Testis (tissue), 2 donors: ENCODE measurements around the gene ZMAT5.

ENCODE experiments used
- POLR2A ChIP-seq: fragments of 450-650 bp; IDR thresholded peaks from one replicate; pipeline ENCODE4 v1.6.1; 2017; ENCODE audit warnings: antibody characterized with exemption, mild to moderate bottlenecking, moderate library complexity
- TF ChIP-seq, protein P1 (sequence below), 3 experiments: fragments of 450-650 bp in 2 of 3; fragments of 200-600 bp in 1 of 3; sonication (generic) in 1 of 3; IDR thresholded peaks; one replicate each; pipeline ENCODE4 v1.5.1; 2016 to 2019; ENCODE audit warnings: antibody characterized with exemption in 3 of 3, mild to moderate bottlenecking in 2 of 3, moderate library complexity in 1 of 3

DNA sequence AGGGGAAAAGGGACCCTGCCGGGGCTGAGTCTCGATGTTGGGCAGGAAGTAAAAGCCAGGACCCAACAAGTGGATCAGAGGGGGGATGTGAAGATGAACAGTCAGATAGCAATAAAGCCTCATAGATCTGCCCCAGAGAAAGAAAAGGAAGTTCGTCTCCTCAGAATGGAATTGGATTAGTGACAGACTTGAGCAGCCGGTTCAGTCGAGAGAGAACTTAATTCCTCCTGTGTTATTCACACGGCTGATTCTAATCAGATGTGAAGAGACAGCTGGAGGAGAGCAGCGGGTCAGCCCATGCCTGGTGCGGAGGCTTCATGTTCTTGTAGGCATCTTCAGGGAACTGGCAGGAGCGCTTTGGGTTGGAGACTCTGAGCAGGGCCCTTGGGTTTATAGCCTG, 76.3 kb downstream of the ZMAT5 start:
- TF ChIP-seq POLR2A: no peak
- TF ChIP-seq, protein P1, sequence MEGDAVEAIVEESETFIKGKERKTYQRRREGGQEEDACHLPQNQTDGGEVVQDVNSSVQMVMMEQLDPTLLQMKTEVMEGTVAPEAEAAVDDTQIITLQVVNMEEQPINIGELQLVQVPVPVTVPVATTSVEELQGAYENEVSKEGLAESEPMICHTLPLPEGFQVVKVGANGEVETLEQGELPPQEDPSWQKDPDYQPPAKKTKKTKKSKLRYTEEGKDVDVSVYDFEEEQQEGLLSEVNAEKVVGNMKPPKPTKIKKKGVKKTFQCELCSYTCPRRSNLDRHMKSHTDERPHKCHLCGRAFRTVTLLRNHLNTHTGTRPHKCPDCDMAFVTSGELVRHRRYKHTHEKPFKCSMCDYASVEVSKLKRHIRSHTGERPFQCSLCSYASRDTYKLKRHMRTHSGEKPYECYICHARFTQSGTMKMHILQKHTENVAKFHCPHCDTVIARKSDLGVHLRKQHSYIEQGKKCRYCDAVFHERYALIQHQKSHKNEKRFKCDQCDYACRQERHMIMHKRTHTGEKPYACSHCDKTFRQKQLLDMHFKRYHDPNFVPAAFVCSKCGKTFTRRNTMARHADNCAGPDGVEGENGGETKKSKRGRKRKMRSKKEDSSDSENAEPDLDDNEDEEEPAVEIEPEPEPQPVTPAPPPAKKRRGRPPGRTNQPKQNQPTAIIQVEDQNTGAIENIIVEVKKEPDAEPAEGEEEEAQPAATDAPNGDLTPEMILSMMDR (IDR thresholded peaks at IDR 0.05): no peak
